ENCODE results near the gene EVX2.

- TF ChIP-seq CTCF (IDR thresholded peaks at IDR 0.05) (no peak), POLR2A (IDR thresholded peaks at IDR 0.05) (no peak)
These were observed 15.5 kb upstream of the EVX2 start for GRCh38 chr2:176099159-176099727.

Data from adrenal gland (tissue), 5 donors.